RWPE2 (cell line): ENCODE data around the gene PHYKPL.
"Not testable (repeated sequence)": the region's sequence is repeated elsewhere in the genome, so short reads cannot be mapped to it uniquely, and the experiment has no call there.

Experiments used
- ATAC-seq: fragments of 200-7000 bp; cut with Tn5 transposase; 3 replicates; pipeline ENCODE4 v1.9.1; 2021; ENCODE audit warnings: low read depth
- DNase-seq: peaks from one replicate; pipeline ENCODE4 v3.0.0-alpha.2; 2020; ENCODE audit warnings: low spot score
- H3K27ac ChIP-seq: fragments of 450-650 bp; 2 replicates; pipeline ENCODE4 v1.5.1; 2017; ENCODE audit warnings: mild to moderate bottlenecking; ENCODE audit not compliant: poor library complexity, severe bottlenecking
- H3K27me3 ChIP-seq: fragments of 250-450 bp; sonication (Bioruptor Pico); 2 replicates; pipeline ENCODE4 v1.5.1; 2021; ENCODE audit warnings: mild to moderate bottlenecking, moderate library complexity; ENCODE audit not compliant: insufficient read depth, poor library complexity, severe bottlenecking
- H3K36me3 ChIP-seq: fragments of 250-450 bp; sonication (Bioruptor Pico); 2 replicates; pipeline ENCODE4 v1.5.1; 2020; ENCODE audit warnings: low read depth, mild to moderate bottlenecking, moderate library complexity
- H3K4me1 ChIP-seq: fragments of 250-450 bp; sonication (Bioruptor Pico); 2 replicates; pipeline ENCODE4 v1.5.1; 2021; ENCODE audit warnings: mild to moderate bottlenecking, moderate library complexity; ENCODE audit not compliant: insufficient read depth, poor library complexity, severe bottlenecking
- H3K4me3 ChIP-seq: fragments of 250-450 bp; sonication (Bioruptor Pico); 2 replicates; pipeline ENCODE4 v1.5.1; 2021; ENCODE audit warnings: mild to moderate bottlenecking, moderate library complexity; ENCODE audit not compliant: severe bottlenecking
- H3K9me3 ChIP-seq: fragments of 250-450 bp; sonication (Bioruptor Pico); 2 replicates; pipeline ENCODE4 v1.5.1; 2021; ENCODE audit warnings: mild to moderate bottlenecking, moderate library complexity; ENCODE audit not compliant: severe bottlenecking
- TF ChIP-seq, protein P1 (sequence below): fragments of 450-650 bp; IDR thresholded peaks from one replicate; pipeline ENCODE4 v1.5.1; 2017; ENCODE audit warnings: mild to moderate bottlenecking, moderate library complexity; ENCODE audit not compliant: poor library complexity, severe bottlenecking

The PHYKPL gene

DNA sequence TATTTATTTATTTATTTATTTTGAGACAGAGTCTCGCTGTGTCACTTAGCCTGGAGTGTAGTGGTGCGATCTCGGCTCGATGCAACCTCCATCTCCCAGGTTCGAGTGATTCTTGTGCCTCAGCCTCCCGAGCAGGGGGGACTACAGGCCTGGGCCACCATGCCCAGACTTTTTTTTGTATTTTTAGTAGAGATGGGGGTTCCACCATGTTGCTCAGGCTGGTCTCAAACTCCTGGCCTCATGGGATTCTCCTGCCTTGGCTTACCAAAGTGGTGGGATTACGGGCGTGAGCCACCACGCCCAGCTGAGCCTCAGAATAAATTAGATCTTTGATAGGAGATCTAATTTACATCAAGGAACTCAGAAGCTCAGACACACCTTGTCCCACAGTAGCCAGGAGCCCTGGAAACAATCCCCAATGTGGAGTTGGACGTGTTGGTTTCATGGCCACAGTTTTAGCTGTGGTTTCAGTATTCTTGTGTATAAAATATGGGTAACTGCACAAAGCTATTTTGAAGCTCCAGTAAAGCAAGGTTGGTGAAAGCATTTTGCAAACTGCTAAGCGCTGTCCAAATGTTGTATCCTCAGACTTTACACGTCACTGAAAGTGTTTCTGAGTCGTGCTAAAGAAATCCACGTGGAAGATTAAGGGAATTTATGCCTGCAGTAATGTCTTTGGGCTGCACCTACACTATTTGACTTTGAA, 31.2 kb downstream of the PHYKPL start:
- TF ChIP-seq, protein P1, sequence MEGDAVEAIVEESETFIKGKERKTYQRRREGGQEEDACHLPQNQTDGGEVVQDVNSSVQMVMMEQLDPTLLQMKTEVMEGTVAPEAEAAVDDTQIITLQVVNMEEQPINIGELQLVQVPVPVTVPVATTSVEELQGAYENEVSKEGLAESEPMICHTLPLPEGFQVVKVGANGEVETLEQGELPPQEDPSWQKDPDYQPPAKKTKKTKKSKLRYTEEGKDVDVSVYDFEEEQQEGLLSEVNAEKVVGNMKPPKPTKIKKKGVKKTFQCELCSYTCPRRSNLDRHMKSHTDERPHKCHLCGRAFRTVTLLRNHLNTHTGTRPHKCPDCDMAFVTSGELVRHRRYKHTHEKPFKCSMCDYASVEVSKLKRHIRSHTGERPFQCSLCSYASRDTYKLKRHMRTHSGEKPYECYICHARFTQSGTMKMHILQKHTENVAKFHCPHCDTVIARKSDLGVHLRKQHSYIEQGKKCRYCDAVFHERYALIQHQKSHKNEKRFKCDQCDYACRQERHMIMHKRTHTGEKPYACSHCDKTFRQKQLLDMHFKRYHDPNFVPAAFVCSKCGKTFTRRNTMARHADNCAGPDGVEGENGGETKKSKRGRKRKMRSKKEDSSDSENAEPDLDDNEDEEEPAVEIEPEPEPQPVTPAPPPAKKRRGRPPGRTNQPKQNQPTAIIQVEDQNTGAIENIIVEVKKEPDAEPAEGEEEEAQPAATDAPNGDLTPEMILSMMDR = no peak
- ATAC-seq = no peak

DNA sequence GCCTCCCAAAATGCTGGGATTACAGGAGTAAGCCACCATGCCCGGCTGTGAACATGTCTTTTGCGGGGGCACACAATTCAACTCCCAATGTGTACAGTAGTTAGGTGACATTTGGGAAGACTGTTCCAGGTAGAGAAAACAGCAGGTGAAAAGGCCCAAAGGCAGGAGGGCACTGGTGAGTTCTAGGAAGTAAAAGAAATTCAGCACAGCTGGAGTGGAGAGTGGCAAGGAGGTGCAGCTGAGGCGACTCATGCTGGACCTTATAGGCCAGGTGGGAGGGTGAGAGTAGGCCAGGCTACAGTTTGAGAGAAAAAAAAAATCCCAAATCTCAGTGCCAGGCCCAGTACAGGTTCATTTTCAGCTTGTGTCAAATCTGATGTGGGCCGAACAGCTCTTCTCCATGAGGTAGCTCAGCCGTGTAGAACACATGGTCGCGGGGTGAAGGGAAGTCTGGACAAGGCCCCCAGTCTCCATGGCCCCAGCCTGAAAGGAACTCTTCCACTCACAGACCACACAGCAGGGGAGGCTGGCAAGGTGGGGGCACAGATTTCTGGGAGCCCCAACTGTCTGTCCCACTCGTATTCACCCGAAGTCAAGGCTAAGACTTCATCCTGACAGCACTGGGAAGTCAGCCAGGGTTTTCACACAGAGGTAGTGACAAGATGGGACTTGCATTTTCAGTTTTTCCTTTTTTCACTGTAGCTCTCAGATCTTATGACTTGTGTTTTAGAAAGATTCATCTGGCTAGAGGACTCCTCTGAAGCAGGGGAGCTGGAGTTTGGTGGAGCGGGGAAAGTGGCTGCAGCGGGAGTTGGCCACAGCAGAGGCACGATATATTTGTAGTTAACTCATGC, 32.8 kb downstream of the PHYKPL start:
- H3K4me1 ChIP-seq = peaks cover 11% of the 10 kb centered on the region
- DNase-seq = peak; percentile 61
- no peaks in the 10 kb centered on the region for H3K27me3 ChIP-seq
- H3K36me3 ChIP-seq = no peaks in the 10 kb centered on the region
- TF ChIP-seq, protein P1 = no peak
- no peaks in the 10 kb centered on the region for H3K9me3 ChIP-seq
- peak; percentile 16; the same call in 2 of the 3 replicates for ATAC-seq
- no peak overlapping the region for H3K4me3 ChIP-seq
- no peak overlapping the region for H3K27ac ChIP-seq

More for the DNA sequence above, 31.2 kb downstream of the PHYKPL start:
- H3K36me3 ChIP-seq = peaks cover 11% of the 10 kb centered on the region
- H3K4me1 ChIP-seq = peaks cover 17% of the 10 kb centered on the region
- peak; percentile 19 for DNase-seq
- no peak overlapping the region for H3K4me3 ChIP-seq
- no peaks in the 10 kb centered on the region for H3K9me3 ChIP-seq
- no peak overlapping the region for H3K27ac ChIP-seq
- no peaks in the 10 kb centered on the region for H3K27me3 ChIP-seq

DNA sequence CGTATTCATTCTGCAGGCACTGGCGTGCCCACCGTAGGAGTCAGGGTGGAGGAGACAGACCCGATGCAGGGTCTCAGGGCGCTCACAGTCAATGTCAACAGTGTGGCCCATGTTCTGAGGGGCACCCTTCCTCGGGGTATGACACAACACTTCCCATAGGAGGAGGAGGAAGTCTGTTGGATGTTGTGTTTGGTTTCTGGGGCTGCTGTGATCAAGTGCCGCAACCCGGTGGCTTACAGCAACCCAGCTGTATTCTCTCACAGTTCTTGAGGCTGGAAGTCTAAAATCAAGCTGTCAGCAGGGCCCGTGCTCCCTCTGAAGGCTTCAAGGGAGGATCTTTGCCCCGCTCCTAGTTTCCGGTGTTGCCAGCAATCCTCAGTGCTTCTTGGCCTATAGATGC, 33.9 kb downstream of the PHYKPL start:
- Histone ChIP-seq H3K36me3 (no peaks in the 10 kb centered on the region), H3K27me3 (no peaks in the 10 kb centered on the region), H3K4me3 (no peak overlapping the region), H3K9me3 (no peaks in the 10 kb centered on the region), H3K4me1 (peaks cover 11% of the 10 kb centered on the region), H3K27ac (no peak overlapping the region)
- TF ChIP-seq, protein P1 = no peak
- DNase-seq (no peak), ATAC-seq (no peak)

DNA sequence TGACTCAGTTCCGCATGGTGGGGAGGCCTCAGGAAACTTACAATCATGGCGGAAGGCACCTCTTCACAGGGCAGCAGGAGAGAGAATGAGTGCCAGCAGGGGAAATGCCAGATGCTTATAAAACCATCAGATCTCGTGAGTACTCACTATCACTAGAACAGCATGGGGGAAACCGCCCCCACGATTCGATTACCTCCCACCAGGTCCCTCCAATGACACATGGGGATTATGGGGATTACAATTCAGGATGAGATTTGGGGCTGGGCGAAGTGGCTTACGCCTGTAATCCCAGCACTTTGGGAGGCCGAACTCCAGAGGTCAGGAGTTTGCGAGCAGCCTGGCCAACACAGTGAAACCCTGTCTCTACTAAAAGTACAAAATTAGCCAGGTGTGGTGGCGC, 34.5 kb downstream of the PHYKPL start:
- peaks cover 11% of the 10 kb centered on the region for H3K4me1 ChIP-seq

DNA sequence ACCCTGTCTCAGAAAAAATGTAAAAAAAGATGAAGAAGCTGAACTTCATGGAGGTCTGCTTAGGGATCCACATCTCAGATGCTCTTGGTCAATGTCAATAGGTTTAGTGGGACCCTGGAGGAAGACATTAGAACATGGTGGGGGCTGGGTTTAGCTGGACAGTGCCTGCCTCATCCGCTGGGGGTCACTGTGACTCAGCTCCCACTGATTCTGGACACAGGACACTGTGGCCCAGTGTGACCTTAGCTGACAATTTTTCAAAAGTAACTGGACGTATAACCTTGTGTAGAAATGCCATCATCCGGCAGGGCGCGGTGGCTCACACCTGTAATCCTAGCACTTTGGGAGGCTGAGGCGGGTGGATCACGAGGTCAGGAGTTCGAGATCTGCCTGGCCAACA, 35.6 kb downstream of the PHYKPL start:
- H3K27ac ChIP-seq = no peak overlapping the region
- H3K4me1 ChIP-seq = peaks cover 15% of the 10 kb centered on the region
- H3K4me3 ChIP-seq = no peak overlapping the region
- H3K27me3 ChIP-seq = no peaks in the 10 kb centered on the region
- DNase-seq (no peak), ATAC-seq (no peak)
- TF ChIP-seq, protein P1 = peak; percentile 35
- no peaks in the 10 kb centered on the region for H3K9me3 ChIP-seq
- no peaks in the 10 kb centered on the region for H3K36me3 ChIP-seq

More for the DNA sequence above, 34.5 kb downstream of the PHYKPL start:
- DNase-seq, H3K27me3 ChIP-seq, H3K4me3 ChIP-seq, H3K27ac ChIP-seq, ATAC-seq, H3K36me3 ChIP-seq, H3K9me3 ChIP-seq: not testable (repeated sequence)
